Activated CD4-positive, alpha-beta T cell treated with anti-CD3 and anti-CD28 coated beads for 4 hours (primary cell): ENCODE measurements around the gene LGALS9B.
"Not testable (repeated sequence)": the region's sequence is repeated elsewhere in the genome, so short reads cannot be mapped to it uniquely, and the experiment has no call there.

Experiments used
- DNase-seq, 2 donors: peaks; one replicate each; pipeline ENCODE4 v3.0.0-alpha.2; 2020

LGALS9B gene

GRCh38 chr17:20401306-20402022, 65.9 kb downstream of the LGALS9B start:
- not testable (repeated sequence) for DNase-seq

GRCh38 chr17:20400559-20401305, 66.6 kb downstream of the LGALS9B start:
- DNase-seq: not testable (repeated sequence)
